ENCODE data around the gene FGF5.
"Not testable (repeated sequence)": the region's sequence is repeated elsewhere in the genome, so short reads cannot be mapped to it uniquely, and the experiment has no call there.

Gene FGF5, protein sequence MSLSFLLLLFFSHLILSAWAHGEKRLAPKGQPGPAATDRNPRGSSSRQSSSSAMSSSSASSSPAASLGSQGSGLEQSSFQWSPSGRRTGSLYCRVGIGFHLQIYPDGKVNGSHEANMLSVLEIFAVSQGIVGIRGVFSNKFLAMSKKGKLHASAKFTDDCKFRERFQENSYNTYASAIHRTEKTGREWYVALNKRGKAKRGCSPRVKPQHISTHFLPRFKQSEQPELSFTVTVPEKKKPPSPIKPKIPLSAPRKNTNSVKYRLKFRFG

DNA sequence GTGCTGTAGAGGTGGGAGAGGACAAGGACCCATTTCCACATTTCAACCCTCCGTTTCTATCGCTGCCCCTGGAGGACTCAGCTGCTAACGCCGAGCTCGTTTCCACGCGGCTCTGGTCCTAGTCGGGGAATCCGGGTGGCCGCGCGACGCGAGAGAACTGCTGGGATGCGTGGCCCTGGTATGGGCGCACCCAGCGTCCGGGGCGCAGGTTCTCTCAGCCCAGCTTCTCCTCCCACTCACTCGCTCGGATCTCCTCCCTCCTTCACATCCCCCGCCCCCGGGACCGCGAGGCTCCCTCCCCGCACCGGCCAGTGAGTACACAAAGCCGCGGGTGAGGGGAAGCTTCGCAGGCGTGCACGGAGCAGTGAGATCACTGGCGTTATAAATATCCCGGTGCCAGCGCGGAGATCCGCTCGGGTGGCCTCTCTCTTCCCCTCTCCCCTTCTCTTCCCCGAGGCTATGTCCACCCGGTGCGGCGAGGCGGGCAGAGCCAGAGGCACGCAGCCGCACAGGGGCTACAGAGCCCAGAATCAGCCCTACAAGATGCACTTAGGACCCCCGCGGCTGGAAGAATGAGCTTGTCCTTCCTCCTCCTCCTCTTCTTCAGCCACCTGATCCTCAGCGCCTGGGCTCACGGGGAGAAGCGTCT is at the start of gene FGF5:
TSS of gene FGF5 (plus strand) at position 412 of the 649 bp plus-strand sequence. CDS start at position 573, 161 bp downstream.
- DNase-seq (ENCODE audit: low read depth in 3 of 3, low spot score in 1 of 3) = no peak

DNA sequence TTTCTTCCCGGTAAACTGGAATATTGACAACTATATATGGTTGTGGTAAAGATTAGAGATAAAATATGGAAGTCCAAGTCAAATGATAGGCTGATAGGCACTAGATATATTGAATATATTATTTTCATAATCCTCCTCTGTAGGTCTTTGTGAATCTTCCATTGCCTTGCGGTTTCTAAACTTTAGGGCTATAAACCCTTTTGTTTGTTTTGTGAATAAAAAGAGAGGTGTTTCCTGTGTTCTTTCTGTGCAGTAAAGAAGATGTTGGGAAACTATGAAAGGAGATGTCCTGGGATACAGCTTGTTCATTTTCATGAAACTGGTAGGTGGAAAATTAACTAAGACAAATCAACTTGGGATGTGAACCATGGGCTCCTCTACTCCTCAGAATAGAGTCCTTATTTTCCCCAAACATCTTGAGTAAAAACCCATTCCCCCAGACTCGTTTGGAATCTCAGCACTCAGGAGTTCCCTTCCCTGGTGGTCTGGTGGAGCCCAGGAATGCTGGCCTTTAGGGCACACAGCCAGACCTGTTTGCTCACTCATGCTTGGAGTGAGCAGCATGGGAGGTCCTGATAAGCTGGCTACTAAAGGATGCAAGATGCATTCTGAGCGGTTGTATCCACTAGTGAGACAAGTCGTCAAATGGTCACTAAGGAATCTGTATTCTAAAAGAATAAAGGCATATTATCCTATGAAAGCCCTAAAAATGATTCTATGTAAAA is 47.0 kb upstream of the FGF5 start:
- DNase-seq (ENCODE audit: low read depth in 3 of 3, low spot score in 1 of 3) = no peak

DNA sequence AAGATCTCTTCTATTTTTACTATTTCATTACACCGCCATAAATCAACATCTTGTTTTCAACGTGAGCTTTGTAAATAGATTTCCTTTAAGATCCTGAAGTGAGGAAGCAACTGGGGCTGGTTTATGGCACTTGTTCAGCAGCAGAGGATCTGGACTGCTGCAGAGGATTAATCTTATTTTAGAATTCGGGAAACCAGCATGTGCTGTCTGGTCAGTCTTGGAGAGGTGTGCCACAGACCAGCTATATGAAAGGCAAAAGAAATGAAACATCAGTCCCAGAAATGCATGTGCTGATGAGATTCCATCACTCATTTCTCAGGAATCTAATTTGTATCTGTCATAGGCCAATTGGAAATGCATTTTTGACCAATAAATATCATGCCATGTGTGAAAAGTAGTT is 45.8 kb upstream of the FGF5 start:
- DNase-seq (ENCODE audit: low read depth in 3 of 3, low spot score in 1 of 3) = no peak

DNA sequence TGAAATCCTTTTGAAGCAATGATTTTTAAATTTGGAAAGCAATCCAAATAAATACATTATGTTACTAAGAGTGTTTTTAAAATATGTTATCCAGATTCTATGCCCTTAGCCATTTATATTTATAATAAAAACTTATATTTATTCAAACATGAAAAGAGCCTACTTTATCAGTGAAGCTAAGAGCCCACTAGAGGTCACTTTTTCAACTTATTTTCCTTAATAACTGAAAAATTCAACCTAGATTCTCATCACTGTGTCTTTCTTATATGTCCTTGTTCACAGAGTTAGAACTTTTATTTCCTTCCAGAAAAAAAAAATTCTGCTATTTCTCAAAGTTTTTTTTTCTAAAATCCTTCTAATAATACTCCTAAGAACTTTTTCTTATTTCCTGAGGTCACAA is 45.3 kb upstream of the FGF5 start:
- DNase-seq (ENCODE audit: low read depth in 3 of 3, low spot score in 1 of 3) = no peak

DNA sequence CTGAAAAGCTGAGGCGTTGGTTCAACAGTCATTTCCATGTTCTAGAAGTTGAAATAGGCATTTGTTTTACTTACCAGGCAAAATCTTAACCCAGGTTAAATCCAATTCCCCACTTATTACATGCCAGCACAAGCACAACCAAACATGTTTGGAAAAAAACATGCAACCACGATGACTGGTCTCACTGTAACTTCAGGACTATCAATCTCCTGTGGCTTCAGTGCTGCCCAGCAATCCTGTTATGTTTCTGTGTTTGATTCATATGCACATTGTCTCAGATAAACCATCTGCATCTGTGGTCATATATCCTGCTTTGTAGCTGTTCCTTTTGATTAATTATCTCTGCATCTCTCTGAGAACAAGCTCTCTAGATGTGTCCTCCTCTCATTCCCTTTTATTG is 40.9 kb upstream of the FGF5 start:
- DNase-seq (ENCODE audit: low read depth in 3 of 3, low spot score in 1 of 3) = no peak

DNA sequence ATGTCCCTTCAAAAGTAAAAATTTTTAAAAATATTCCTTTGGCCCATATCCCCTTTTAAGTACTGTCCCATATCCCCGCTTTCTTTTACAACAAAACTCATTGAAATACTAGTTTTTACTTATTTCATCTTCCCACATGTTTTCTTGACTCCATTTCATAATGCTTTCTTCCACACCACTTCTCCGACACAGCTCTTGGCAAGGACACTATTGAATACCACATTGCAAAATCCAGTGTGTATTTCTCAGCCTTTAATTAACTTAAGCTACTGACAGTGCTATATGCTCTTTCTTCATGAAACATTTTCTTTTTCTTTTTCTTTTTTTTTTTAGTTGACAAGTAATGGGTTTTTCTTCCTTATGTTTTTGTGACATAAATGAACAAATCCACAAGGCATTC is 40.4 kb upstream of the FGF5 start:
- DNase-seq (ENCODE audit: low read depth in 3 of 3, low spot score in 1 of 3) = no peak

DNA sequence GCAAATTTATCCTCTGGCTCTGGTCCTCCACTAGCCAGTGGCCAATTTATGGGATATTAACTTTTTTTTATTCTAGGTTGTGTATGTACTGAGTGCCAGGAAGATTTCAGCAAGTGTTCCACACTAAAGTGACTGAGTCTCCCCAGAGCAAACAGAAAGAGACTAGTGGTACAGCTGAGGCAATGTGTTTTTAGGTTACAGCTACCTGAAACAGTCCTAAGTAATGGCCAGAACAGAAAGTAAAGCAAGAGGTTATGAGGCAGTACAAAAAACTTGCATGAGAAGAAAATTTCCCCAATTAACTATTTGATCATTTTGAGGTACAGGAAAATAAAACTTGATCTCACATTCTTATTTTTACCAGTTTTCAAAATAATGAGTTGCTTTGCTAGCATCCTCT is 38.0 kb upstream of the FGF5 start:
- DNase-seq (ENCODE audit: low read depth in 3 of 3, low spot score in 1 of 3) = no peak

DNA sequence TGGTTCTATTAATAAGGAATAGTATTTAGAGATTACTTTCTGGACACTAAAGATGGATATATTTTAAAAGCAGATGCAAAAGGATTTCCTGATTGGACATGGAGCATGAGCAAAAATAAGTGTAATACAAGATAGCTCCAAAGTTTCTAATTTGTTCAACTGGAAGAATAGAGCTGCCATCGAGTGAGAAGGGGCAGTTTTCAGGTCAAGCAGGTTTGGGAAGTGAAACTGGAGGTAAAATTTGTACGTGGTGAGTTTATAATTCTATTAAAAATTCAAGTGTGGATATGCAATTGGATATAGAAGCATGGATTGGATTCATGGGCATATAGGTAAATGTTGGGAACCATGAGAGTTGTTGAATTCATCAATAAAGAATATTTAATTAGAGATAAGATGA is 37.3 kb upstream of the FGF5 start:
- no peak for DNase-seq (ENCODE audit: low read depth in 3 of 3, low spot score in 1 of 3)

DNA sequence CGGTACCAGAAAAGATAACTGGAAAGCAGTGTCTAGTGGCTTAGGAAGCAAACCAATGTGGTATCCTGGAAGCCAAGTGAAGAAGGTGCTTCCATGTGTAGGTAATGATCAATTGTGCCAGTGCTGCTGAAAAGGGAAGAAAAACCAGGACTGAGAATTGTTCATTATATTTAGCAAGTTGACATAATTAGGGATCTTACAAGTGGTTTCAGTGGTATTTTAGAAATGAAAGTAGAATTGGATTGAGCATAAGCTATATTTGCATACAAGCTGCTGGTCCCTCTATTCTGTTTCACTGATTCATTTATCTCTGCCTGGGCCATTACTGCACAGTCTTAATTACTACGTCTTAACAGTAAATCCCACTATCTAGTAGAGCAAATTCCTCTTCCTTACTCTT is 36.9 kb upstream of the FGF5 start:
- no peak for DNase-seq (ENCODE audit: low read depth in 3 of 3, low spot score in 1 of 3)

DNA sequence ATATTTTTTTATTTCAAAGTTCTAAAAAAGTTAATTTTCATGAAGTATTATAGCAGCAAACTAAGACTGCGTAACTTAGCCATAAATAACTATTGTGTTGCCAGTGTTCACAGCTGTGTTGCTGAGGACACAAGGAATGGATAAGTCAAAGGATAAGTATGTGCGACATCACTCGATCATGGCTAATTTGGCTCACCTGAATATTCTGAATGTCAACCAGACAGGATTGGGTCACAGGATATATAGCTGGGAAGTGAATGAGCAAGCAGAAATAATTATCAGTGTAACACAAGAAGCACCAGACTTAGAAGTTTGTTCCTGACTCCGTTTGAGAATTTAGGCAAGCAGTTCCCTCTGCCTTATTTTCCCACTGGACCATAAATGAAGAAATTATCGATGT is 35.3 kb upstream of the FGF5 start:
- no peak for DNase-seq (ENCODE audit: low read depth in 3 of 3, low spot score in 1 of 3)

DNA sequence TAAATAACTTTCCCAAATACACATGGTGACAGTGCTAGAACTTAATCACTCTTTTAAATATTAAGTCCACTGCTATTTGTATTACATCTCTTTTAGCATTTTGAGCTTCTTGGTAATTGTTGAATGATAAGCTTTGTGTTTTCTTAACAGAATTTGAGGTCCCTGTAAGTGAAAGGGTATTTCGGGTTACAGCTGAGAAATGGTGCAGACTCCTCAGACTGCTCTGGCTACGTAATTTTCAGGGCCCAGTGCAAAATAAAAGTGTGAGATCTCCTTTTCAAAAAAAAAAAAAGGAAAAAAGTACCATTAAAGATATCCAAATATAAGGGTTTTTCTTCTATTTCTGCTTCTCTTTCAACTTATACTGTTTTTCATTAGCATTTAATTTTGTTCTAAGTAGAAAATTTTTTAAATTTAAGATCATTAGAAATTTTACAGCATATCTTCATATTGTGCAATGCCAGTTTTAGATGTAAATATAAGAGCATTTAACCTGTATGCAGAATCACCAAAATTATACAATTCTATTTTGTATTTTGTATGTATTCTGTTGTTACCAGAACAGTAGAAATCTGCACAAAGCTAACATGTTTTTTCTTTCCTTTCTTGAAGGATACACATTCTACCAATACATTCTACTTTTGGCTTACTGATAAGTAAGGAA is 33.6 kb upstream of the FGF5 start:
- DNase-seq (ENCODE audit: low read depth in 3 of 3, low spot score in 1 of 3) = no peak

DNA sequence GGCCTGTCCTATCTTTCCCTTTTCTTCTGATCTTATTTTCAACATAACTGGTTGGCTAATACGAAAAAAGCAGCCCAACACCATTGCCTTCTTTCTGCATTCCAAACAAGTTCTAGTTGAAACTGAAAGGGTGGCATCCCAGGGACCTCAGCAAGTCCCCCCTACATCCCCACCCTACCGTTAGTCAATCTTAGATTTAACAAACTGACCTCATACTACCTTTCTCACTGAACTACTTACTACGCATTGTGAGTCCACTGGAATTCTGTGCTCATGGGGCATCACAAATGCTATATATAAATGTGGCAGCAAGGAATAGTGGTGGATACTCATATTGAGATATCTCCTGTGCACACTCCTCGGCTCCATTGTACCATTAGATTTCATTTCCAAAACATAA is 33.1 kb upstream of the FGF5 start:
- DNase-seq (ENCODE audit: low read depth in 3 of 3, low spot score in 1 of 3) = no peak

DNA sequence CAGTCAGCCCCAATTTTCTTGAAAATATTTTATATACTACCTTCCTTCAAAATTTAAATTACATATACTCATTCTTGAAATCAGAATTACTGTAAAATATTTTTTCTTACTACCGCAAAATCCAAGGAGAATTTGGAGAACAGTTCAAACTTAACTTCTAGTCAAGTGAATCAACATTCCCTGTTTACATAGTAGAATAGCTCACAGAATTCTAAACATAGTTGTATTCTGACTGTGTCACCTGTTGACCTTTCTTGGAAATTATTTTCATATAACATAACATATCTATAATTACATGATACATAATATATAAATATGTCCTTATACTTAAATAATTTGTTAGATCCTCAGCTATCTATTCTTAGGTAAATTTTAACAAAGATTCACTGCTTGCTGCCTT is 31.0 kb upstream of the FGF5 start:
- no peak for DNase-seq (ENCODE audit: low read depth in 3 of 3, low spot score in 1 of 3)

DNA sequence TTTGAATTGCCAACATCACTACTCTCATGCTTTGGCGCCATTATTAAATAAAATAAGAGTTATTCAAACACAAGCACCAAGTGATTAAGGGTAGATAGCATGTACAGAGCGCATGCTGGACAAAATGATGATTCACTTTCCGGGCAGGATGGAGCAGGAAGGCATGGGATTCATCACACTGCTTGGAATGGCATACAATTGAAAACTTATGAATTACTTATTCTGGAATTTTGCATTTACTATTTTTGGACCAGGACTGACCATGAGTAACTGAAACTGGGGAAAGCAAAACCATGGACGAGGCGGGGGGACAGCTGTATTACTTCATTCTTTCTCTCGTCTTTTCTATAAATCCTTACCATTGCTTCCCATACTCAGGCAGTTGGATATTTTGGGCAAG is 28.5 kb upstream of the FGF5 start:
- no peak for DNase-seq (ENCODE audit: low read depth in 3 of 3, low spot score in 1 of 3)

DNA sequence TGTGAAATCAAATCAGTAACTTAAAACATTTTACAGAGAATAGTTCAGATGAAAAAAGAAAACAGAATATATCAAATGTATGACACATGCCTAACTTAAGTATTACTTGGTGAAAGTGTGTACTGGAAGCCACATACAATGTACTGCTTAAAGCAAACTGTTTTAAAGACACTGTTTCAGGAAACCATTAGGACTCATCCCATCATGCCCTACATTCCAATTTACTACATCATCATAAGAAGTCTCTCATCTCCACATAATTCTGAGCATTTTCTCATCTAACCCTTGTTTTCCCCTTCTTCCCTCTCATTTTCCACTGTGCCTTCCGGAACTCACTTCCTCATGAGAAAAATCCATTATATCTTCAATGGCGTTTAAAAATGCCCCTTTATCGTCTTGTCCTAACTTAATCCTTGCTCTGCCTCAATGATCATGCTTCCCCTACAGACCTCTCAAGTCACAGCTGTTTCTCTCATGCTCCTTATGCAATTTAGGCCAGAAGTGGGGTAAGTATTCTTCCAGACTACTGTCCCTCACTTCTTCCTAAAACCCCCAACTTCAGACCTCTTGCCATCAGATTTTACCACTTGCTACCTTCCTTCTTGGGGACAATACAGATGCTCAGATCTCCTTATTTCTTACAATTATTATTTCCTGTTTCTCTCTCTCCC is 26.8 kb upstream of the FGF5 start:
- DNase-seq (ENCODE audit: low read depth in 3 of 3, low spot score in 1 of 3) = no peak

DNA sequence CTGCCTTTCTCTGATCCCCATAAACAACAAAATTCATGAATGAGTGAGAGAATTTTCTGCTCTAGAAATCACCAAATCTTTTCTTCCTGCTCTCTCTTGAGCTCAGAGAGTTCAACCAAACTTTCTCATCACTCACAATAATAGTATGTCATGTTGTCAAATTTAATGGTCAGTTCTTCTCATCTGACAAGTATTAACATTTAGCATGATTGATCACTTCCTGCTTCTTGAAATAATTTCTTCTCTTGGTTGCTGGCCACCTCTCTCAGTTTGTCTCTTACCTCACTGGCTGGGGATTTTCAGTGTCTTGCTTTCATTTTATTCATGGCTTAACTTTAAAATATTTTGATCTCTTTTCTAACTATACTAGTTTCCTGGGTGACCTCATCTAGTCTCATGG is 25.5 kb upstream of the FGF5 start:
- no peak for DNase-seq (ENCODE audit: low read depth in 3 of 3, low spot score in 1 of 3)

DNA sequence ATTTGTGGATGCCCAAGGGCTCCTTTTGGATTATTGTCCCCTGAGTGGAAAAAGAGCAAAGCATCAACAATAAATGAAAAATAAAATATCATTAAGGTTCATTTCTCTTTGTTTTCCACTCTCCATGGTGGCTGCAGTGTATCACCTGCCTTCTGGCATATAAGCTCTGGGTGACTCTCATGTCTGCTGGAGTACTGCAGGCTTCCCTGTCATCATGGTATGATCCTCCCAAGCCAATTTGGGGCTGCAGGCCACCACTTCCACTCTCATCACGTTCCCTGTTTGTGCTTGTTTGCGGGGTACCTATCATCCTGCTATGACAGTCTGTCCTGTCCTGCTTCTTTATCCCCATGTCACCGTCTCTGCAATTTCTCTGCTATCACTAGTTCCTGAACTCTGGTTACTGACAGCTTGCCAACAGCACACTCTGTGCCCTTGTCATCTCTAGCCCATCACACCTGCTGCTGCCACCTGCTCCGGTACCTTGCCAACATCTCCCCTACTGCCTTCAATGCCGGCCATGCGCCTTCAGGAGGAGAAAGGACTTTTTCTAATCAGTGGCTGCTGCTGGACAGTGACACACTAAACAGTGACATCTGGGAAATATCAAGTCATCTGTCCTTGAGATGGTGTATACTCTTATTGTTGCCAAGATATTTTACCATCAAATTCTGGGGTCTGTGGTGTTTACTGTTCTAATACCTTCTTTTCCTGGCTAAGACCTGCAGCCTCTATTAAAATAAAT is 23.0 kb upstream of the FGF5 start:
- DNase-seq (ENCODE audit: low read depth in 3 of 3, low spot score in 1 of 3) = no peak

DNA sequence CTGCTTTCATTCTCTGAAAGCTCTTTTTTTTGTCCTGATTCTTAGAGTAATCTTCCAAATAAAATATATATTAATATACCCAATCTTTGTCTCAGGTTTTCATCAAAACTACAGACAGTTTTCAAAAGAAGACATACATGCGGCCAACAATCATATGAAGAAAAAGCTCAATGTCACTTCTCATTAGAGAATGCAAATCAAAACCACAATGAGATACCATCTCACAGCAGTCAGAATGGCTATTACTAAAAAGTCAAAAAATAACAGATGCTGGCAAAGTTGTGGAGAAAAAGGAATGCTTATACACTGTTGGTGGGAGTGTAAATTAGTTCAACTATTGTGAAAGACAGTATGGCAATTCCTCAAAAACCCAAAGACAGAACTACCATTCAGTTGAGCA is 19.0 kb upstream of the FGF5 start:
- not testable (repeated sequence) for DNase-seq (ENCODE audit: low read depth in 3 of 3, low spot score in 1 of 3)

DNA sequence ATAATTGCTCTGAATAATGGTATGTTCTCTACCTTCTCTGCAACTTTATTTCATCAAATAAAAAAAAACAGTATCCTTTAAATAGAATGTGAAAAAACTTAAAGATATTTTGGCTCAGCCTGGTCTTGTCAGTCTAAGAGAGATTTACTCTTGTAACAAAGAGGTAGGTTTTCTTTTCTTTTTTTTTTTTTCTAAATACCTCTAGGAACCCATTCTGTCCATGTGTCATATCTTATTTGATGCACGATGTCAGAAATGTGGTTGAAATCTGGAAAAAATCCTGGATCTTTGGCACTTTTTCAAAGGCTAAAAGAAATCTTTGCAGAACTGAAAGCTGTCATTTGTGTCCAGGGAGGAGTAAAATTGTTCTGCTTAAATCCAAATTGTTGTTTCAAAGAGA is 17.3 kb upstream of the FGF5 start:
- no peak for DNase-seq (ENCODE audit: low read depth in 3 of 3, low spot score in 1 of 3)

DNA sequence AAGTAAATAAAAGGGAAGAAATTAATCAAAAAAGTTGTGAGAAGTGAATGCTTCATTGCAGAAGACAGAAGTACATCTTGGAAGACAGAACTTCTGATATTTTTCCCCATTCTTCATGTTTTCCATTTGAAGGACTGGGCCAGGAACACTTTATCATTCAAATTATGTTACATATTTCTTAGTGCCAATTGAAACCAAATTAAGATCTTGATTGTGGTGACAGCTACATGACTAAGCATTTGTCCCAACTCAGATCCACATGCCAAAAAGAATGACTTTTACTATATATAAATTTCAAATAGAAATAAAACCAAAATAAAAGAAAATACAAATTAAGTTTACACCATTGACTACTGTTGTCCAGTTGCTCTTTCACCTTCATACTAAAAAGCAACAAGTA is 14.0 kb upstream of the FGF5 start:
- DNase-seq (ENCODE audit: low read depth in 3 of 3, low spot score in 1 of 3) = no peak

DNA sequence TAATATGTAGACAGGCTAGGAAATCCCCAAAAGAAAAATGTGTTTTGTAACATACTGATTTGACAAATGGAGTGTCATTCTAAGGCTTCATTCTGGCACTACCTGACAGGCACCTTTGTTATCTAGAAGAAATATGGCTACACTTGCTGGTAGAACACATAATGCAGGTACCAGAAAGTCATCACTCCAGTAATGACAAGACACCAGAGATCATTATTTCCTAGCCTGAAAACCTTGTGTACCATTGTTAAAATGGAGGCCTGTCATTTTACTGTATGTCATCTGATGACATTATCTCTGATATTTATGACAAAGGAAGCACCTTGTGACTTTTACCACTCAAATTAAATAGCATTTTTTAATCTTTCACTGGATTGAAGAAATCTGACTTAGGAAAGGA is 13.5 kb upstream of the FGF5 start:
- DNase-seq (ENCODE audit: low read depth in 3 of 3, low spot score in 1 of 3) = no peak

Measured in stimulated activated CD4-positive, alpha-beta T cell treated with anti-CD3 and anti-CD28 coated beads, TNF-alpha, amount 100 ng/mL, for 1 hour (primary cell).